ENCODE results near the gene EGLN2.
"Not testable (repeated sequence)": the region's sequence is repeated elsewhere in the genome, so short reads cannot be mapped to it uniquely, and the experiment has no call there.

Gene EGLN2

DNA sequence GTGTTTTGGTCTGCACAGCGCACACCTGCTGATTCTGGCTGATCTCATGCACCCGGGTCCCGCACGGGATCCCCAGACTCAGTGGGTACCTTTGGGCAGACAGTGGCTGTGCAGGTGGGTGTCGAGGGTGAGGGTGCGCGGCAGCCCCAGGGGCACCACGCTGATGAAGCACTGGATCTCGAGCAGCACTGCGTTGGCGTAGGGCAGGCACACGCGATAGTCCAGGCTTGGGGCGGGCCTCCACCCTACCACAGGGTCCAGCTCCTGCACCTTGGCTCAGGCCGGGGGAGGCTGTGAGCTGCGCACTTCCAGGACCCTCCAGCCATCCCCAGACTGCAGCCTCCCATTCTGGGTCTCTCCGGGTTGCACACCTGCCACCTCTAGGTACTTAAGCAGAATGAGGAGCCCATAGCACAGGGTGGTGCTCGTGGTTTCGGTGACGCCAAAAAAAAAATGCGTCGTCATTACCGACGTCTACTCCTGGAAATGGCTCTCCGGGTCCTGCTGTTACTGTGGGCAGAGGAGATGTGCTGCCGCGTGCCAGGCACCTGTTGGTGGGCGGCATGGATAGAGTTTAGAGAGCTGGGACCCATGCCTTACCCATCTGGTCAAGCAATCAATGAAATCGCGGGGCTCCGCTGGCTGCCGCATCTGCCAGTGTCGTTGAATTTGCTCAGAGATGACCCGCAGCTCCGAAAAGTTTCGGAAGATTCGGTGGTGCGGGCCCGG lies 10.5 kb downstream of the EGLN2 start:
- TF ChIP-seq, protein P1, sequence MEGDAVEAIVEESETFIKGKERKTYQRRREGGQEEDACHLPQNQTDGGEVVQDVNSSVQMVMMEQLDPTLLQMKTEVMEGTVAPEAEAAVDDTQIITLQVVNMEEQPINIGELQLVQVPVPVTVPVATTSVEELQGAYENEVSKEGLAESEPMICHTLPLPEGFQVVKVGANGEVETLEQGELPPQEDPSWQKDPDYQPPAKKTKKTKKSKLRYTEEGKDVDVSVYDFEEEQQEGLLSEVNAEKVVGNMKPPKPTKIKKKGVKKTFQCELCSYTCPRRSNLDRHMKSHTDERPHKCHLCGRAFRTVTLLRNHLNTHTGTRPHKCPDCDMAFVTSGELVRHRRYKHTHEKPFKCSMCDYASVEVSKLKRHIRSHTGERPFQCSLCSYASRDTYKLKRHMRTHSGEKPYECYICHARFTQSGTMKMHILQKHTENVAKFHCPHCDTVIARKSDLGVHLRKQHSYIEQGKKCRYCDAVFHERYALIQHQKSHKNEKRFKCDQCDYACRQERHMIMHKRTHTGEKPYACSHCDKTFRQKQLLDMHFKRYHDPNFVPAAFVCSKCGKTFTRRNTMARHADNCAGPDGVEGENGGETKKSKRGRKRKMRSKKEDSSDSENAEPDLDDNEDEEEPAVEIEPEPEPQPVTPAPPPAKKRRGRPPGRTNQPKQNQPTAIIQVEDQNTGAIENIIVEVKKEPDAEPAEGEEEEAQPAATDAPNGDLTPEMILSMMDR (IDR thresholded peaks at IDR 0.05; ENCODE audit: extremely low read depth, missing control alignments) = no peak
- no peak for DNase-seq (ENCODE audit: low spot score)

DNA sequence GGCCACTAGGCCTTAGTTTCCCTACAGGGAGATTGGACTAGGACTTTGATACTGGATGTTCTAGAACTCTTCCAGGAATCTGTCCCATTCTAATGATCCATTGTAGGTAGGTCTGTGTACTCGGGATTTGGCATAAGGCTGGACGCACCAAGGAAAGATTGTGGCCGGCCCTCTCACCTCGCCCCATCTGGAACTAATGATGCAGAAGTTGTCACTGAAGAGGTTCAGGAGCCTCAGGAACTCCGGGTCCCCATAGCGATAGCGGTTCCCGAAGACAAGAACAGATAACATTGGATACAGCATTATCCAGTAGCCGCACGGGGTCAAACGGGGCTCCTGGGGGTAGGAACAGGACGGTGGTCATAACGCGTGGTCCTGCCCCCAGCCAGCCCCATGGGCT lies 11.2 kb downstream of the EGLN2 start:
- no peak for DNase-seq (ENCODE audit: low spot score)
- TF ChIP-seq, protein P1 (IDR thresholded peaks at IDR 0.05; ENCODE audit: extremely low read depth, missing control alignments) = no peak

DNA sequence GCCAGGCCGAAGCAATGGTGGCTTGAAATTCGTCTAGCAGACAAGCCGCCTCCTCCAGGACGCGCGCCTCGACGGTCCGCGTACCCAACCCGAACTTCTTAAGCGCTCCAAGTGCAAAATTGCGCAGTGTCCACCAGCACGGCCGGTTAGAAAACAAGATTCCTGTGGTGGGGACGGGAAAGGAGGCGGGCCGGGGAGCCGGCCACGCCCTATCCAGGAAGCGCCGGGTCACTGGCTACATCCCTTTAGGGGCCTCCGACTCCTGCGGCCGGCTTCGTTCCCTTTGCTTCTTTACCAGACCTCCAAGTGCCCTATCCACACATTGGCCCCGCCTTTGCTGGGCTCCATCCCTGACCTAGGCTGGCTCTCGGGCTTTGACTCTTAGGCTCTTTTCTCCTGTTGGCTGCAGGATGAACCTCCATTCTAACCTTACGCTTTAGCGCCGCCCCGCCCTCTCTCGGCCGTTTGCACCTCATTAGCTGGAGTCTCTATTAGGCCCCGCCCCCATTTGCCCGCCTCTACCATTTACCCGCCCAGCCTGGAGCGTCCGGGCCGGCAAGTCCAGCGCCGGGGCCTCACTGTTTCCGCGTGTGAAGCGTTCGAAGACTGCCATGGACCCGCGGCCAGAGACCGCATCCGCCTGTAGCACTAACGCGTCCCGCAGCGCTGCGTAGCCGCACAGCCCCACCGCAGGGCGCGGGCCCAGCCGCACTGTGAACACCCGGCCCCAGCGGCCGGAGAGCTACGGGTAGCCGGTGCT lies 11.8 kb downstream of the EGLN2 start:
- not testable (repeated sequence) for DNase-seq (ENCODE audit: low spot score)

GRCh38 chr19:40811478-40812341 lies 12.7 kb downstream of the EGLN2 start:
- TF ChIP-seq, protein P1 (IDR thresholded peaks at IDR 0.05; ENCODE audit: extremely low read depth, missing control alignments) = no peak
- no peak for DNase-seq (ENCODE audit: low spot score)

GRCh38 chr19:40812571-40812970 lies 13.6 kb downstream of the EGLN2 start:
- DNase-seq (ENCODE audit: low spot score) = not testable (repeated sequence)

DNA sequence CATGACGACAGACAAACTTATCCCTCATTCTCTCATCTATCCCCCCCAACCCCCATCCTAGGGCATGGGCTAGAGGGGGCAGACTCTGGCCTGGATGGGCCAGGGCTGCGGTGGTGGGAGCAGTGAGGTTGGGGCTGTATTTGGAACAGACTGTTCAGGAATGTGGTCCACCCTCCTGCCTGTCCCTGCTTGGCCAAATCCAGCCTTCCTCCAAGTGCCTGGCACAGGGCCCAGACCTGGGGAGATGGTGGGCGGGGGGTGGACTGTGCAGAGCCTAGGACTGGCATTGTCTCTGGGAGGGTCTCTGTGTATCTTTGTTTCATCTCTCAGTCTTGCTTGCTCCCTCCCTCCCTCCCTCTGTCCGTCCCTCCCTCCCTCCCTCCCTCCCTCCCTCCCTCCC lies 14.2 kb downstream of the EGLN2 start:
- TF ChIP-seq, protein P1 (IDR thresholded peaks at IDR 0.05; ENCODE audit: extremely low read depth, missing control alignments) = no peak
- no peak for DNase-seq (ENCODE audit: low spot score)

DNA sequence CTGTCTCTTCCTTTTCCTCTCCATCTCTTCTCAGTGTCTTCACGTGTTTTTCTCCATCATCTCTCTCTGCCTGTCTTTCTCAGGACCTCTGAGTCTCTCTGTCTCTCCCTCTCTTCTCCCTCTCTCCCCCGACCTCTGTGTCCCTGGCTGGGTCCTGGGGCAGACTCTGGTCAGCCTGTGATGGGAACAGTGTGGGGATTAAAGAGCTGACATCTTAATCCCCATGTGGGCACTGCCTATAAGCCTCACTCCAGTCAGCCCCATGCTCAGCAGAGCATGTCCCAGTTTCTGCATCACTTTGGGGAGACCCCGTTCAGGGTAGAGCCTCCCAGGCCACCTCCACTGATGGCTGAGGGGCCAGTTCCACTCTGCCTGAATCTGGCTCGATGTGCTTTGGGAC lies 16.2 kb downstream of the EGLN2 start:
- DNase-seq (ENCODE audit: low spot score) = no peak
- TF ChIP-seq, protein P1 (IDR thresholded peaks at IDR 0.05; ENCODE audit: extremely low read depth, missing control alignments) = no peak
